HepG2 (cell line): Measurements from ENCODE around the gene ZNF48. TPM values are rescaled to one million over a fixed set of nuclear protein-coding genes. Genes with fewer than 3 reads are reported as not detected.
A peak's percentile ranks its signal among the peaks of the same experiment; 100 is the strongest.

ENCODE experiments used
- ARID4A ChIP-seq: sonication (generic); formaldehyde crosslinking; IDR thresholded peaks from 2 replicates; pipeline ENCODE4 v1.5.0; 2020; ENCODE audit warnings: mild to moderate bottlenecking, missing genetic modification reagents, borderline replicate concordance
- HOXA9 ChIP-seq: sonication (generic); formaldehyde crosslinking; IDR thresholded peaks from 2 replicates; pipeline ENCODE4 v1.8.1; 2022; ENCODE audit warnings: missing genetic modification reagents, mild to moderate bottlenecking, moderate library complexity, borderline replicate concordance
- PPARG ChIP-seq: conservative IDR thresholded peaks from 2 replicates; pipeline ENCODE4 v1.6.1; 2016; ENCODE audit warnings: missing biosample characterization, missing genetic modification reagents
- RFX3 ChIP-seq: IDR thresholded peaks from 2 replicates; pipeline ENCODE4 v1.6.1; 2016; ENCODE audit warnings: missing biosample characterization, missing genetic modification reagents
- TCF12 ChIP-seq, 2 experiments: fragments of 450-650 bp in 1 of 2; sonication (generic) in 1 of 2; formaldehyde crosslinking in 1 of 2; IDR thresholded peaks; 2 replicates each; pipeline versions ENCODE4 v1.6.1 to v1.8.0; 2017 to 2022; ENCODE audit warnings: antibody characterized with exemption in 1 of 2, mild to moderate bottlenecking in 1 of 2, missing genetic modification reagents in 1 of 2, moderate library complexity in 1 of 2
- ZFP1 ChIP-seq: IDR thresholded peaks from 2 replicates; pipeline ENCODE4 v1.6.1; 2016
- ZMAT5 ChIP-seq: sonication (generic); formaldehyde crosslinking; IDR thresholded peaks from 2 replicates; pipeline ENCODE4 v1.5.0; 2020; ENCODE audit warnings: mild to moderate bottlenecking, low read depth, missing genetic modification reagents, borderline replicate concordance
- polyA plus RNA-seq, 8 experiments: library from polyadenylated mRNA; depleted of rRNA in 3 of 8; stranded (reverse) in 7 of 8; unstranded in 1 of 8; fragments of >200 nt; fragmentation: Illumina TruSeq in 4 of 8; extraction: Trizol in 4 of 8; gene quantifications; 2 replicates each; pipeline versions ENCODE4 v1.2.1 to v1.2.3, GENCODE V29; 2011 to 2016; ENCODE audit warnings: low read depth in 4 of 8, missing spikeins in 1 of 8, mixed read lengths in 1 of 8; ENCODE audit not compliant: insufficient read depth in 1 of 8
- total RNA-seq, 5 experiments: library from RNA; depleted of rRNA; stranded (reverse); fragments of >200 nt; fragmentation: Illumina TruSeq; extraction: Trizol; gene quantifications; 2 replicates each; pipeline ENCODE4 v1.2.3, GENCODE V29; 2016; ENCODE audit warnings: low read depth in 1 of 5

ZNF48 gene
- total and polyA plus RNA-seq, 2 of the 13 experiments (the other 11 are each of a cell fraction or from before 2014, with no cell fraction given): 9.9 to 12.3 TPM

GRCh38 chr16:30395155-30395991 is at the start of gene ZNF48 (continued):
- TF ChIP-seq ZMAT5 (CRISPR knock-in tag): no peak
- peak; percentile 90 for TF ChIP-seq HOXA9 (CRISPR knock-in tag)
- no peak for TF ChIP-seq TCF12 (IDR thresholded peaks at IDR 0.05)
- no peak for TF ChIP-seq TCF12 (CRISPR knock-in tag; IDR thresholded peaks at IDR 0.05)
- peak; percentile 95 for TF ChIP-seq ARID4A (CRISPR knock-in tag)
- no peak for TF ChIP-seq RFX3 (CRISPR knock-in tag)
- TF ChIP-seq ZFP1 (CRISPR knock-in tag): no peak
- TF ChIP-seq PPARG (CRISPR knock-in tag): 0 out of 2 replicates have a peak, but pooled peaks have one; percentile 35
